H9 (cell line): ENCODE data around the gene GREB1L. TPM values are rescaled to one million over a fixed set of nuclear protein-coding genes. Genes with fewer than 3 reads are reported as not detected.

Experiments used
- DNase-seq: peaks from one replicate; pipeline ENCODE4 v3.0.0-alpha.2; 2017
- H2AFZ ChIP-seq: one replicate; pipeline ENCODE4 v1.6.1; 2013; ENCODE audit warnings: mild to moderate bottlenecking, low read length, control low read depth, moderate library complexity
- H2AK5ac ChIP-seq: 2 replicates; pipeline ENCODE4 v1.6.1; 2013; ENCODE audit warnings: low read length, control low read depth, mixed read lengths; ENCODE audit not compliant: insufficient read length
- H2BK120ac ChIP-seq: one replicate; pipeline ENCODE4 v1.6.1; 2013; ENCODE audit warnings: low read depth, mild to moderate bottlenecking, low read length, control low read depth, inconsistent platforms; ENCODE audit not compliant: poor library complexity, severe bottlenecking
- H2BK12ac ChIP-seq: 2 replicates; pipeline ENCODE4 v1.6.1; 2013; ENCODE audit warnings: low read length, control low read depth, mixed read lengths, low read depth; ENCODE audit not compliant: insufficient read length
- H2BK15ac ChIP-seq: 2 replicates; pipeline ENCODE4 v1.6.1; 2013; ENCODE audit warnings: low read depth, low read length, control low read depth
- H2BK20ac ChIP-seq: one replicate; pipeline ENCODE4 v1.6.1; 2013; ENCODE audit warnings: low read depth, mild to moderate bottlenecking, low read length, control low read depth, inconsistent platforms; ENCODE audit not compliant: poor library complexity, severe bottlenecking
- H2BK5ac ChIP-seq: 2 replicates; pipeline ENCODE4 v1.6.1; 2013; ENCODE audit warnings: low read length, control low read depth, mixed read lengths; ENCODE audit not compliant: insufficient read length
- H3K14ac ChIP-seq: 2 replicates; pipeline ENCODE4 v1.6.1; 2013; ENCODE audit warnings: low read length, control low read depth; ENCODE audit not compliant: insufficient read depth
- H3K18ac ChIP-seq: 2 replicates; pipeline ENCODE4 v1.6.1; 2013; ENCODE audit warnings: low read depth, mild to moderate bottlenecking, mixed read lengths, low read length, control low read depth; ENCODE audit not compliant: insufficient read length
- H3K23ac ChIP-seq: 2 replicates; pipeline ENCODE4 v1.6.1; 2013; ENCODE audit warnings: low read length, control low read depth, mixed read lengths, low read depth; ENCODE audit not compliant: insufficient read length
- H3K23me2 ChIP-seq: 2 replicates; pipeline ENCODE4 v1.6.1; 2013; ENCODE audit warnings: low read depth, mild to moderate bottlenecking, mixed read lengths, low read length, control low read depth; ENCODE audit not compliant: insufficient read length, poor library complexity, severe bottlenecking
- H3K27ac ChIP-seq: 2 replicates; pipeline ENCODE4 v1.5.1; 2013; ENCODE audit warnings: low read length, control low read depth, mixed read lengths, low read depth; ENCODE audit not compliant: insufficient read length
- H3K27me3 ChIP-seq: 2 replicates; pipeline ENCODE4 v1.6.1; 2013; ENCODE audit warnings: low read length, control low read depth, inconsistent platforms; ENCODE audit not compliant: insufficient read depth
- H3K4ac ChIP-seq: 2 replicates; pipeline ENCODE4 v1.6.1; 2013; ENCODE audit warnings: low read depth, mild to moderate bottlenecking, control low read depth, inconsistent platforms, low read length, moderate library complexity
- H3K4me1 ChIP-seq: 2 replicates; pipeline ENCODE4 v1.6.1; 2013; ENCODE audit warnings: low read length, control low read depth, inconsistent platforms; ENCODE audit not compliant: insufficient read depth
- H3K4me2 ChIP-seq: 2 replicates; pipeline ENCODE4 v1.6.1; 2013; ENCODE audit warnings: low read length, control low read depth, mixed read lengths; ENCODE audit not compliant: insufficient read length, insufficient read depth
- H3K56ac ChIP-seq: 2 replicates; pipeline ENCODE4 v1.6.1; 2013; ENCODE audit warnings: low read depth, mild to moderate bottlenecking, mixed read lengths, low read length, control low read depth; ENCODE audit not compliant: insufficient read length
- H3K79me1 ChIP-seq: 2 replicates; pipeline ENCODE4 v1.6.1; 2013; ENCODE audit warnings: low read depth, mild to moderate bottlenecking, moderate library complexity, low read length, control low read depth, inconsistent platforms; ENCODE audit not compliant: insufficient read depth, poor library complexity, severe bottlenecking
- H3K79me2 ChIP-seq: 2 replicates; pipeline ENCODE4 v1.6.1; 2013; ENCODE audit warnings: low read length, control low read depth, inconsistent platforms; ENCODE audit not compliant: insufficient read depth
- H3K9ac ChIP-seq: 2 replicates; pipeline ENCODE4 v1.6.1; 2013; ENCODE audit warnings: low read length, control low read depth, mixed read lengths; ENCODE audit not compliant: insufficient read length; ENCODE audit errors: extremely low read depth
- H3K9me3 ChIP-seq: one replicate; pipeline ENCODE4 v1.6.1; 2013; ENCODE audit warnings: low read depth, low read length, inconsistent platforms; ENCODE audit not compliant: control insufficient read depth
- H3T11ph ChIP-seq: one replicate; pipeline ENCODE4 v1.6.1; 2013; ENCODE audit warnings: mild to moderate bottlenecking, low read length, control low read depth, inconsistent platforms
- H4K20me1 ChIP-seq: one replicate; pipeline ENCODE4 v1.6.1; 2013; ENCODE audit not compliant: control insufficient read depth, insufficient read length, insufficient read depth
- H4K5ac ChIP-seq: 2 replicates; pipeline ENCODE4 v1.6.1; 2013; ENCODE audit warnings: low read depth, mild to moderate bottlenecking, mixed read lengths, low read length, control low read depth; ENCODE audit not compliant: insufficient read length
- H4K8ac ChIP-seq: replicated peaks from 2 replicates; pipeline ENCODE4 v1.6.1; 2013; ENCODE audit warnings: low read length, control low read depth, mixed read lengths, low read depth; ENCODE audit not compliant: insufficient read length
- H4K91ac ChIP-seq: 2 replicates; pipeline ENCODE4 v1.6.1; 2013; ENCODE audit warnings: low read depth, mild to moderate bottlenecking, moderate library complexity, mixed read lengths, low read length, control low read depth; ENCODE audit not compliant: insufficient read length
- H3K27ac Mint-ChIP-seq, 3 experiments: 2 replicates in 2 of 3; 3 replicates in 1 of 3; pipeline ENCODE4 v1.8.0; 2020 to 2021; ENCODE audit warnings: mixed read lengths in 3 of 3, mild to moderate bottlenecking in 1 of 3, moderate library complexity in 1 of 3
- H3K27me3 Mint-ChIP-seq: 2 replicates; pipeline ENCODE4 v1.8.0; 2021; ENCODE audit warnings: low read depth, mild to moderate bottlenecking, moderate library complexity, mixed read lengths
- H3K36me3 Mint-ChIP-seq, 3 experiments: 2 replicates in 2 of 3; 3 replicates in 1 of 3; pipeline ENCODE4 v1.8.0; 2020 to 2021; ENCODE audit warnings: low read depth in 3 of 3, mixed read lengths in 3 of 3; ENCODE audit not compliant: insufficient read depth in 1 of 3
- H3K4me1 Mint-ChIP-seq, 2 experiments: 2 replicates each; pipeline ENCODE4 v1.8.0; 2020; ENCODE audit warnings: mixed read lengths in 2 of 2
- H3K4me3 Mint-ChIP-seq, 2 experiments: 2 replicates in 1 of 2; 3 replicates in 1 of 2; pipeline ENCODE4 v1.8.0; 2020 to 2021; ENCODE audit warnings: mild to moderate bottlenecking in 2 of 2, mixed read lengths in 2 of 2, moderate library complexity in 1 of 2
- H3K9me3 Mint-ChIP-seq, 2 experiments: 2 replicates in 1 of 2; 3 replicates in 1 of 2; pipeline ENCODE4 v1.8.0; 2020; ENCODE audit warnings: mild to moderate bottlenecking in 2 of 2, mixed read lengths in 2 of 2, moderate library complexity in 1 of 2
- WGBS: extraction: QIAGEN DNeasy Blood & Tissue Kit; methylation state at CpG from one replicate; pipeline ENCODE4 v1.1.7; 2013; ENCODE audit warnings: missing lambda C conversion rate, low lambda C conversion rate, mixed read lengths; ENCODE audit not compliant: insufficient read length; ENCODE audit errors: extremely low coverage; 5-methylcytosine and 5-hydroxymethylcytosine counted together
- total RNA-seq: library from RNA; stranded (reverse); gene quantifications from 2 replicates; pipeline ENCODE4 v1.2.1, GENCODE V29; 2021
- TF ChIP-seq, protein P1 (sequence below): fragments of 200-600 bp; sonication (generic); conservative IDR thresholded peaks from 3 replicates; pipeline ENCODE4 v1.8.0; 2021; ENCODE audit warnings: antibody characterized with exemption, mild to moderate bottlenecking

GREB1L gene
- total RNA-seq, 1 experiment from 2014 or later, result 2.7 TPM

DNA sequence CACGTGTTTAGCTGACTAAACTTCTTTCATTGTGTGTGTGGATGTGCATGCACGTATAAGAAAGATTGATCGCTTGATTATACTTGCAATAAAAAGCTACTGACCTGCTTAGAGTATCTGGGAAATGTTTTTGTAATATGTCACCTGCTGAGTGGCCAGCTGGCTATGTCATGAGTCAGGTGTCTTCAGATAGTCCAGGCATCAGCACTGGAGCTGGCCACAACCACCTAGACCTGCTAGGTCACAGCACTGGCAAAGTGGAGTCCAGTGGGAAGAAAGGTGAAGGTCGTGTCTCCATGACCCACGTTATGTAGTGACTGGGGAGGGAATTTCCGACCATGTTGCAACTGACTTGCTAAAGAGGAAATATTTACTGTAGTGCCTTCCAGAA, 211.5 kb downstream of the GREB1L start:
- no peak overlapping the region for H2BK120ac ChIP-seq
- no peaks in the 10 kb centered on the region for H3K9me3 ChIP-seq
- no peak overlapping the region for H3K18ac ChIP-seq
- H3K23ac ChIP-seq, result no peak overlapping the region
- H4K91ac ChIP-seq, result no peak overlapping the region
- no peaks in the 10 kb centered on the region for H3K4me1 ChIP-seq
- no peaks in the 10 kb centered on the region for H3K79me2 ChIP-seq
- no peaks in the 10 kb centered on the region for H3K27me3 ChIP-seq
- peaks cover 4% of the 10 kb centered on the region in 2 experiments; a peak in 3 of 4 replicates for H3K4me1 Mint-ChIP-seq
- no peak overlapping the region for H2AFZ ChIP-seq
- no peak overlapping the region for H2BK15ac ChIP-seq
- H3T11ph ChIP-seq, result no peak overlapping the region
- H3K23me2 ChIP-seq, result no peaks in the 10 kb centered on the region
- H4K5ac ChIP-seq, result no peak overlapping the region
- H3K9me3 Mint-ChIP-seq, result no peaks in the 10 kb centered on the region
- TF ChIP-seq, protein P1, sequence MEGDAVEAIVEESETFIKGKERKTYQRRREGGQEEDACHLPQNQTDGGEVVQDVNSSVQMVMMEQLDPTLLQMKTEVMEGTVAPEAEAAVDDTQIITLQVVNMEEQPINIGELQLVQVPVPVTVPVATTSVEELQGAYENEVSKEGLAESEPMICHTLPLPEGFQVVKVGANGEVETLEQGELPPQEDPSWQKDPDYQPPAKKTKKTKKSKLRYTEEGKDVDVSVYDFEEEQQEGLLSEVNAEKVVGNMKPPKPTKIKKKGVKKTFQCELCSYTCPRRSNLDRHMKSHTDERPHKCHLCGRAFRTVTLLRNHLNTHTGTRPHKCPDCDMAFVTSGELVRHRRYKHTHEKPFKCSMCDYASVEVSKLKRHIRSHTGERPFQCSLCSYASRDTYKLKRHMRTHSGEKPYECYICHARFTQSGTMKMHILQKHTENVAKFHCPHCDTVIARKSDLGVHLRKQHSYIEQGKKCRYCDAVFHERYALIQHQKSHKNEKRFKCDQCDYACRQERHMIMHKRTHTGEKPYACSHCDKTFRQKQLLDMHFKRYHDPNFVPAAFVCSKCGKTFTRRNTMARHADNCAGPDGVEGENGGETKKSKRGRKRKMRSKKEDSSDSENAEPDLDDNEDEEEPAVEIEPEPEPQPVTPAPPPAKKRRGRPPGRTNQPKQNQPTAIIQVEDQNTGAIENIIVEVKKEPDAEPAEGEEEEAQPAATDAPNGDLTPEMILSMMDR, result no peak
- no peak overlapping the region for H2BK20ac ChIP-seq
- H3K4ac ChIP-seq, result no peak overlapping the region
- H3K56ac ChIP-seq, result no peak overlapping the region
- H4K8ac ChIP-seq, result no peak overlapping the region
- peaks cover 0 to 9% (median 0%) of the 10 kb centered on the region in 3 experiments; a peak in 1 of 7 replicates for H3K36me3 Mint-ChIP-seq
- H2BK5ac ChIP-seq, result no peak overlapping the region
- no peaks in the 10 kb centered on the region for H3K79me1 ChIP-seq
- H4K20me1 ChIP-seq, result no peaks in the 10 kb centered on the region
- no peak overlapping the region for H2BK12ac ChIP-seq
- DNase-seq, result no peak
- no peak overlapping the region for H2AK5ac ChIP-seq
- no peak overlapping the region for H3K4me2 ChIP-seq
- H3K27me3 Mint-ChIP-seq, result peaks cover 3% of the 10 kb centered on the region; the same call in 1 of the 2 replicates
- no peak overlapping the region for H3K27ac ChIP-seq
- H3K9ac ChIP-seq, result no peak overlapping the region
- no peak overlapping the region for H3K27ac Mint-ChIP-seq
- no peak overlapping the region for H3K14ac ChIP-seq
- WGBS, result no CpG with 5 or more reads among the region's 6 CpGs
- H3K4me3 Mint-ChIP-seq, result no peak overlapping the region
